Trophoblast cell (in vitro differentiated cells and primary cell): ENCODE data around the gene MBP.

ENCODE experiments used
- DNase-seq, 2 donors: peaks; one replicate each; pipeline ENCODE4 v3.0.0-alpha.2; 2016
- H2AFZ ChIP-seq: 2 replicates; pipeline ENCODE4 v1.6.1; 2013; ENCODE audit warnings: low read length, moderate library complexity, mild to moderate bottlenecking; ENCODE audit not compliant: insufficient read depth, poor library complexity
- H2AK5ac ChIP-seq: 2 replicates; pipeline ENCODE4 v1.6.1; 2013; ENCODE audit warnings: mild to moderate bottlenecking, low read length
- H2BK120ac ChIP-seq: 2 replicates; pipeline ENCODE4 v1.6.1; 2013; ENCODE audit warnings: low read length, mild to moderate bottlenecking, moderate library complexity; ENCODE audit not compliant: insufficient read depth, poor library complexity
- H2BK12ac ChIP-seq: 2 replicates; pipeline ENCODE4 v1.6.1; 2013; ENCODE audit warnings: mild to moderate bottlenecking, low read length, moderate library complexity
- H2BK5ac ChIP-seq: 2 replicates; pipeline ENCODE4 v1.6.1; 2013; ENCODE audit warnings: low read length, low read depth, moderate library complexity, mild to moderate bottlenecking; ENCODE audit not compliant: poor library complexity
- H3K14ac ChIP-seq: 2 replicates; pipeline ENCODE4 v1.6.1; 2013; ENCODE audit warnings: mild to moderate bottlenecking, low read length
- H3K18ac ChIP-seq: 2 replicates; pipeline ENCODE4 v1.6.1; 2013; ENCODE audit warnings: mild to moderate bottlenecking, low read length
- H3K23ac ChIP-seq: 2 replicates; pipeline ENCODE4 v1.6.1; 2013; ENCODE audit warnings: low read length
- H3K27ac ChIP-seq: 2 replicates; pipeline ENCODE4 v1.5.1; 2013; ENCODE audit warnings: low read depth, mild to moderate bottlenecking, inconsistent platforms, low read length, moderate library complexity
- H3K27me3 ChIP-seq: 2 replicates; pipeline ENCODE4 v1.6.1; 2013; ENCODE audit warnings: inconsistent platforms, mild to moderate bottlenecking, low read length, moderate library complexity; ENCODE audit not compliant: insufficient read depth
- H3K36me3 ChIP-seq, 2 experiments: 1 replicate in 1 of 2; 2 replicates in 1 of 2; pipeline ENCODE4 v1.6.1; 2013; ENCODE audit warnings: low read length in 2 of 2, mild to moderate bottlenecking in 2 of 2, moderate library complexity in 1 of 2; ENCODE audit not compliant: insufficient read depth in 2 of 2, control insufficient read depth in 1 of 2
- H3K4ac ChIP-seq: 2 replicates; pipeline ENCODE4 v1.6.1; 2013; ENCODE audit warnings: low read depth, mild to moderate bottlenecking, low read length, moderate library complexity
- H3K4me1 ChIP-seq, 2 experiments: 1 replicate in 1 of 2; 2 replicates in 1 of 2; pipeline ENCODE4 v1.6.1; 2013; ENCODE audit warnings: low read length in 2 of 2, mild to moderate bottlenecking in 2 of 2, moderate library complexity in 1 of 2; ENCODE audit not compliant: insufficient read depth in 2 of 2, control insufficient read depth in 1 of 2
- H3K4me2 ChIP-seq: 2 replicates; pipeline ENCODE4 v1.6.1; 2013; ENCODE audit warnings: inconsistent platforms, mild to moderate bottlenecking, low read length, moderate library complexity
- H3K4me3 ChIP-seq: 2 replicates; pipeline ENCODE4 v1.5.1; 2013; ENCODE audit warnings: mild to moderate bottlenecking, low read depth, low read length, inconsistent platforms
- H3K79me1 ChIP-seq: one replicate; pipeline ENCODE4 v1.6.1; 2013; ENCODE audit warnings: low read length
- H3K79me2 ChIP-seq: 2 replicates; pipeline ENCODE4 v1.6.1; 2013; ENCODE audit warnings: low read length, mild to moderate bottlenecking; ENCODE audit not compliant: control insufficient read depth, insufficient read depth, poor library complexity
- H3K9ac ChIP-seq: 2 replicates; pipeline ENCODE4 v1.6.1; 2013; ENCODE audit warnings: mild to moderate bottlenecking, low read length
- H3K9me3 ChIP-seq: 2 replicates; pipeline ENCODE4 v1.6.1; 2013; ENCODE audit warnings: low read depth, mild to moderate bottlenecking, control low read depth, inconsistent platforms, low read length; ENCODE audit not compliant: insufficient read depth
- H4K12ac ChIP-seq: 2 replicates; pipeline ENCODE4 v1.6.1; 2013; ENCODE audit warnings: low read depth, mild to moderate bottlenecking, low read length, moderate library complexity
- H4K8ac ChIP-seq: 2 replicates; pipeline ENCODE4 v1.6.1; 2013; ENCODE audit warnings: low read depth, mild to moderate bottlenecking, low read length, moderate library complexity
- H4K91ac ChIP-seq: one replicate; pipeline ENCODE4 v1.6.1; 2013; ENCODE audit warnings: low read depth, mild to moderate bottlenecking, low read length, moderate library complexity
- WGBS: extraction: QIAGEN DNeasy Blood & Tissue Kit; methylation state at CpG from one replicate; pipeline ENCODE4 v1.1.7; 2013; ENCODE audit warnings: missing lambda C conversion rate; ENCODE audit not compliant: insufficient read length, insufficient coverage; ENCODE audit errors: extremely low coverage; 5-methylcytosine and 5-hydroxymethylcytosine counted together

MBP gene

GRCh38 chr18:77129150-77129551, 3.4 kb downstream of the MBP start:
- Histone ChIP-seq H3K4me2 (peak overlapping the region; percentile 21), H3K23ac (no peak overlapping the region), H3K27me3 (peaks cover 3% of the 10 kb centered on the region), H2BK12ac (no peak overlapping the region), H2AFZ (no peak overlapping the region), H2AK5ac (no peak overlapping the region), H3K18ac (no peak overlapping the region), H2BK120ac (no peak overlapping the region), H3K79me1 (peaks cover 22% of the 10 kb centered on the region), H3K79me2 (peaks cover 12% of the 10 kb centered on the region), H4K12ac (no peak overlapping the region), H2BK5ac (no peak overlapping the region), H3K4me1 (peaks cover 12 to 27% of the 10 kb centered on the region in 2 experiments), H4K8ac (no peak overlapping the region), H3K4ac (no peak overlapping the region), H3K14ac (no peak overlapping the region), H3K4me3 (no peak overlapping the region), H4K91ac (no peak overlapping the region), H3K9ac (no peak overlapping the region), H3K9me3 (no peaks in the 10 kb centered on the region), H3K36me3 (no peaks in the 10 kb centered on the region), H3K27ac (peak overlapping the region; percentile 49)
- peak in 1 of 2 donors; percentile 85 for DNase-seq
- no CpG with 5 or more reads among the region's 7 CpGs for WGBS

- Histone ChIP-seq H4K91ac (no peak overlapping the region), H2BK12ac (peak overlapping the region; percentile 45), H4K8ac (no peak overlapping the region), H2BK120ac (no peak overlapping the region), H3K4me1 (peaks cover 12 to 24% of the 10 kb centered on the region in 2 experiments), H3K4me3 (no peak overlapping the region), H2BK5ac (no peak overlapping the region), H3K36me3 (no peaks in the 10 kb centered on the region), H3K9ac (no peak overlapping the region), H3K14ac (peak overlapping the region; percentile 32), H4K12ac (no peak overlapping the region), H3K18ac (no peak overlapping the region), H3K9me3 (no peaks in the 10 kb centered on the region), H3K4me2 (no peak overlapping the region), H3K79me2 (peaks cover 12% of the 10 kb centered on the region), H2AK5ac (peak overlapping the region; percentile 35), H3K27ac (no peak overlapping the region), H3K4ac (no peak overlapping the region), H3K23ac (no peak overlapping the region), H2AFZ (no peak overlapping the region), H3K79me1 (peaks cover 22% of the 10 kb centered on the region), H3K27me3 (peaks cover 3% of the 10 kb centered on the region)
- no CpG with 5 or more reads among the region's 11 CpGs for WGBS
- peak in 1 of 2 donors; percentile 73 for DNase-seq
Measured at GRCh38 chr18:77127769-77128671, 4.6 kb downstream of the MBP start.

DNA sequence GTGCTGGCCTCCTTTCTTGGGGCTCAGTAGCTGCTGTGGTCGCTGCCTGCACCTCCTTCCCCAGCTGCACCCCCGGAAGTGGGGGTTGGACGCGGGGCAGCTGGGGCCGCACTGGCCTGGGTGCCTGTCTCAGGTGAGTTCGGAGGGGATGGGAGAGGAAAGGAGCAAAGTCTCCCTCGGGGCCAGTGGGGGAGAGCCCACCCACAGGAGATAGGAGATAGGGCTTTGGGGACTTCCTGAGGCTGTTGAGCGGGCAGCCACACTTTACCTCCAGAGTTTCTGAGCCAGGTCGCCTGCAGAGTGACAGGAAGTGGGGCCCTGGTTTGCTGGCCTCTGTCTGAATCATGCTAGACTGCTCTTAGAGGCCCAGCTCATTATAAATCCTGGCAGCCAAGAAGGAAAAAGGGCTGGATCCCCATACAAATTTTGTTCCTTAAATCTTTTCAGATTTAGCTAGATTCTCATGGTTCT, 8.1 kb downstream of the MBP start:
- peak overlapping the region; percentile 61 for H4K91ac ChIP-seq
- H4K12ac ChIP-seq = peak overlapping the region; percentile 64
- peaks cover 11 to 12% of the 10 kb centered on the region in 2 experiments for H3K4me1 ChIP-seq
- H2AK5ac ChIP-seq = peak overlapping the region; percentile 40
- no peak overlapping the region for H3K27ac ChIP-seq
- H4K8ac ChIP-seq = peak overlapping the region; percentile 66
- H2BK12ac ChIP-seq = peak overlapping the region; percentile 62
- no peak overlapping the region for H3K23ac ChIP-seq
- no peaks in the 10 kb centered on the region for H3K27me3 ChIP-seq
- H3K9me3 ChIP-seq = peaks cover 1% of the 10 kb centered on the region
- no peak overlapping the region for H2BK5ac ChIP-seq
- H2AFZ ChIP-seq = peak overlapping the region; percentile 60
- peak overlapping the region; percentile 57 for H2BK120ac ChIP-seq
- no peak overlapping the region for H3K4me2 ChIP-seq
- DNase-seq = no peak
- H3K4ac ChIP-seq = peak overlapping the region; percentile 48
- no peak overlapping the region for H3K4me3 ChIP-seq
- no peak overlapping the region for H3K9ac ChIP-seq
- H3K36me3 ChIP-seq = no peaks in the 10 kb centered on the region
- H3K18ac ChIP-seq = peak overlapping the region; percentile 91
- peaks cover 4% of the 10 kb centered on the region for H3K79me1 ChIP-seq
- H3K14ac ChIP-seq = peak overlapping the region; percentile 64
- peaks cover 2% of the 10 kb centered on the region for H3K79me2 ChIP-seq
- no CpG with 5 or more reads among the region's 9 CpGs for WGBS

GRCh38 chr18:77123320-77124231, 9.0 kb downstream of the MBP start:
- H3K9ac ChIP-seq = no peak overlapping the region
- H3K79me2 ChIP-seq = peaks cover 4% of the 10 kb centered on the region
- no peak overlapping the region for H3K4me2 ChIP-seq
- no peak overlapping the region for H2AFZ ChIP-seq
- H3K23ac ChIP-seq = no peak overlapping the region
- no peaks in the 10 kb centered on the region for H3K36me3 ChIP-seq
- no CpG with 5 or more reads among the region's 14 CpGs for WGBS
- no peak overlapping the region for H3K27ac ChIP-seq
- DNase-seq = no peak
- no peak overlapping the region for H3K4ac ChIP-seq
- H3K14ac ChIP-seq = no peak overlapping the region
- peaks cover 3% of the 10 kb centered on the region for H3K79me1 ChIP-seq
- H4K91ac ChIP-seq = no peak overlapping the region
- H4K12ac ChIP-seq = no peak overlapping the region
- H3K9me3 ChIP-seq = peaks cover 1% of the 10 kb centered on the region
- H2BK12ac ChIP-seq = no peak overlapping the region
- no peak overlapping the region for H2BK5ac ChIP-seq
- H3K4me3 ChIP-seq = no peak overlapping the region
- H3K4me1 ChIP-seq = peaks cover 8 to 9% of the 10 kb centered on the region in 2 experiments
- no peak overlapping the region for H4K8ac ChIP-seq
- H3K27me3 ChIP-seq = no peaks in the 10 kb centered on the region
- no peak overlapping the region for H3K18ac ChIP-seq
- no peak overlapping the region for H2AK5ac ChIP-seq
- H2BK120ac ChIP-seq = no peak overlapping the region
